Fibroblast of lung (primary cell): Measurements from ENCODE around the gene ILF2.

ENCODE experiments used
- EZH2 ChIP-seq: IDR thresholded peaks from 2 replicates; pipeline ENCODE4 v1.5.1; 2012; ENCODE audit warnings: low read length, control low read depth, mild to moderate bottlenecking; ENCODE audit errors: missing control alignments
- TF ChIP-seq, protein P1 (sequence below), 2 donors: IDR thresholded peaks in 1 of 2; conservative IDR thresholded peaks in 1 of 2; 1 replicate in 1 of 2; 2 replicates in 1 of 2; pipeline ENCODE4 v1.5.1; 2011 to 2012; ENCODE audit warnings: low read length in 2 of 2, control low read depth in 1 of 2, inconsistent platforms in 1 of 2, low read depth in 1 of 2, mild to moderate bottlenecking in 1 of 2

GRCh38 chr1:153648000-153648643 lies 22.7 kb downstream of the ILF2 start:
- TF ChIP-seq, protein P1, sequence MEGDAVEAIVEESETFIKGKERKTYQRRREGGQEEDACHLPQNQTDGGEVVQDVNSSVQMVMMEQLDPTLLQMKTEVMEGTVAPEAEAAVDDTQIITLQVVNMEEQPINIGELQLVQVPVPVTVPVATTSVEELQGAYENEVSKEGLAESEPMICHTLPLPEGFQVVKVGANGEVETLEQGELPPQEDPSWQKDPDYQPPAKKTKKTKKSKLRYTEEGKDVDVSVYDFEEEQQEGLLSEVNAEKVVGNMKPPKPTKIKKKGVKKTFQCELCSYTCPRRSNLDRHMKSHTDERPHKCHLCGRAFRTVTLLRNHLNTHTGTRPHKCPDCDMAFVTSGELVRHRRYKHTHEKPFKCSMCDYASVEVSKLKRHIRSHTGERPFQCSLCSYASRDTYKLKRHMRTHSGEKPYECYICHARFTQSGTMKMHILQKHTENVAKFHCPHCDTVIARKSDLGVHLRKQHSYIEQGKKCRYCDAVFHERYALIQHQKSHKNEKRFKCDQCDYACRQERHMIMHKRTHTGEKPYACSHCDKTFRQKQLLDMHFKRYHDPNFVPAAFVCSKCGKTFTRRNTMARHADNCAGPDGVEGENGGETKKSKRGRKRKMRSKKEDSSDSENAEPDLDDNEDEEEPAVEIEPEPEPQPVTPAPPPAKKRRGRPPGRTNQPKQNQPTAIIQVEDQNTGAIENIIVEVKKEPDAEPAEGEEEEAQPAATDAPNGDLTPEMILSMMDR (conservative IDR thresholded peaks at IDR 0.05 in 1 of 2, IDR thresholded peaks at IDR 0.05 in 1 of 2; ENCODE audit: low read depth in 1 of 2, low read length in 2 of 2) = no peak
- TF ChIP-seq EZH2 = no peak
